ENCODE measurements around the gene P2RY13. TPM values are rescaled to one million over a fixed set of nuclear protein-coding genes. Genes with fewer than 3 reads are reported as not detected.

Gene P2RY13
- total RNA-seq, 1 experiment from 2014 or later = not detected

- Histone ChIP-seq H4K91ac (ENCODE audit: insufficient read length, low read depth, low read length) (no peak overlapping the region), H3K79me2 (ENCODE audit: insufficient read depth, low read length) (no peaks in the 10 kb centered on the region), H2BK5ac (ENCODE audit: insufficient read length, low read length) (no peak overlapping the region), H3K27me3 (ENCODE audit: insufficient read depth, low read length) (no peaks in the 10 kb centered on the region), H2AK5ac (ENCODE audit: insufficient read length, low read length) (no peak overlapping the region), H4K8ac (replicated peaks; ENCODE audit: insufficient read length, low read depth, low read length) (no peak overlapping the region), H4K5ac (ENCODE audit: insufficient read length, low read depth, low read length) (no peak overlapping the region), H3K9me3 (ENCODE audit: control insufficient read depth, low read depth, low read length) (no peaks in the 10 kb centered on the region), H2AFZ (ENCODE audit: low read length) (no peak overlapping the region), H2BK120ac (ENCODE audit: low read depth, low read length, poor library complexity, severe bottlenecking) (no peak overlapping the region), H3K18ac (ENCODE audit: insufficient read length, low read depth, low read length) (no peak overlapping the region), H3K27ac (ENCODE audit: insufficient read length, low read depth, low read length) (no peak overlapping the region), H2BK12ac (ENCODE audit: insufficient read length, low read depth, low read length) (no peak overlapping the region), H3K56ac (ENCODE audit: insufficient read length, low read depth, low read length) (no peak overlapping the region), H3K9ac (ENCODE audit: extremely low read depth, insufficient read length, low read length) (no peak overlapping the region), H3K4ac (ENCODE audit: low read depth, low read length) (no peak overlapping the region), H3K23ac (ENCODE audit: insufficient read length, low read depth, low read length) (no peak overlapping the region), H3K23me2 (ENCODE audit: insufficient read length, low read depth, low read length, poor library complexity, severe bottlenecking) (no peaks in the 10 kb centered on the region), H3K4me1 (ENCODE audit: insufficient read depth, low read length) (no peaks in the 10 kb centered on the region; the same call in 1 of the 2 replicates), H3K79me1 (ENCODE audit: insufficient read depth, low read depth, low read length, poor library complexity, severe bottlenecking) (no peaks in the 10 kb centered on the region), H2BK15ac (ENCODE audit: low read depth, low read length) (no peak overlapping the region), H3K4me2 (ENCODE audit: insufficient read depth, insufficient read length, low read length) (no peak overlapping the region), H3T11ph (ENCODE audit: low read length) (no peak overlapping the region), H3K14ac (ENCODE audit: insufficient read depth, low read length) (no peak overlapping the region), H4K20me1 (ENCODE audit: control insufficient read depth, insufficient read depth, insufficient read length) (no peaks in the 10 kb centered on the region), H2BK20ac (ENCODE audit: low read depth, low read length, poor library complexity, severe bottlenecking) (no peak overlapping the region)
- Mint-ChIP-seq H3K4me3 (no peak overlapping the region), H3K27me3 (ENCODE audit: low read depth) (no peaks in the 10 kb centered on the region), H3K36me3 (ENCODE audit: insufficient read depth in 1 of 3, low read depth in 3 of 3) (no peaks in the 10 kb centered on the region; a peak in 1 of 7 replicates), H3K27ac (0 out of 7 replicates have a peak overlapping the region, but pooled peaks of 1 of the 3 experiments have one; percentile 31), H3K9me3 (no peaks in the 10 kb centered on the region), H3K4me1 (peaks cover 32 to 37% of the 10 kb centered on the region in 2 experiments)
- no CpG with 5 or more reads among the region's 7 CpGs for WGBS (ENCODE audit: extremely low coverage, insufficient read length, low lambda C conversion rate)
- TF ChIP-seq CTCF (conservative IDR thresholded peaks at IDR 0.05) = no peak
- no peak for DNase-seq
These were observed 10.4 kb downstream of the P2RY13 start for GRCh38 chr3:151318991-151319390.
